IMR-90 (cell line): ENCODE measurements around the gene CYS1. TPM values are rescaled to one million over a fixed set of nuclear protein-coding genes. Genes with fewer than 3 reads are reported as not detected.

Source experiments
- ATAC-seq: fragments of 200-7000 bp; cut with Tn5 transposase; 2 replicates; pipeline ENCODE4 v1.9.1; 2020; ENCODE audit warnings: low read depth, mild to moderate bottlenecking, moderate library complexity
- BruUV-seq: library from RNA; stranded (reverse); fragments of 400-500 nt; replicated peaks from 2 replicates; lab custom pipeline; 2021; lab: Mats Ljungman, UMichigan
- CTCF ChIA-PET: fragments of 300-600 bp; formaldehyde crosslinking; extraction: SDS; loops from one replicate; lab custom pipeline; 2021; ENCODE audit warnings: antibody characterized with exemption; lab: Yijun Ruan, JAX
- POLR2A ChIA-PET: fragments of 300-600 bp; sonication (Branson Sonifier 250); formaldehyde crosslinking; loops from one replicate; lab custom pipeline; 2022; ENCODE audit warnings: antibody characterized with exemption; ENCODE audit not compliant: unreplicated experiment; lab: Charles Lee
- DNase-seq: peaks from one replicate; pipeline ENCODE4 v3.0.0; 2013
- H2AFZ ChIP-seq: replicated peaks from 2 replicates; pipeline ENCODE3; 2013; ENCODE audit warnings: low read length, mild to moderate bottlenecking; ENCODE audit not compliant: poor library complexity
- H2AK5ac ChIP-seq: 2 replicates; pipeline ENCODE4 v1.6.1; 2013; ENCODE audit warnings: low read depth, low read length, inconsistent platforms
- H2AK9ac ChIP-seq: replicated peaks from 2 replicates; pipeline ENCODE3; 2013; ENCODE audit warnings: mild to moderate bottlenecking, low read depth, low read length, moderate library complexity; ENCODE audit not compliant: poor library complexity
- H2BK120ac ChIP-seq: 2 replicates; pipeline ENCODE4 v1.6.1; 2013; ENCODE audit warnings: low read depth, low read length, inconsistent platforms
- H2BK15ac ChIP-seq: 3 replicates; pipeline ENCODE4 v1.6.1; 2013; ENCODE audit warnings: low read depth, low read length, inconsistent platforms
- H2BK20ac ChIP-seq: 2 replicates; pipeline ENCODE4 v1.6.1; 2013; ENCODE audit warnings: low read depth, mild to moderate bottlenecking, inconsistent platforms, low read length, moderate library complexity
- H2BK5ac ChIP-seq: 2 replicates; pipeline ENCODE4 v1.6.1; 2013; ENCODE audit warnings: mild to moderate bottlenecking, low read depth, low read length, inconsistent platforms; ENCODE audit not compliant: poor library complexity, severe bottlenecking
- H3K14ac ChIP-seq: replicated peaks from 2 replicates; pipeline ENCODE4 v1.6.1; 2013; ENCODE audit warnings: low read depth, low read length, inconsistent platforms
- H3K18ac ChIP-seq: 2 replicates; pipeline ENCODE4 v1.6.1; 2013; ENCODE audit warnings: low read depth, low read length, control low read depth
- H3K23ac ChIP-seq: 2 replicates; pipeline ENCODE4 v1.6.1; 2013; ENCODE audit warnings: low read depth, low read length, inconsistent platforms
- H3K27ac ChIP-seq: 2 replicates; pipeline ENCODE4 v1.5.1; 2013; ENCODE audit warnings: mild to moderate bottlenecking, control low read depth, low read length; ENCODE audit not compliant: insufficient read depth
- H3K27me3 ChIP-seq: 2 replicates; pipeline ENCODE4 v1.6.1; 2013; ENCODE audit warnings: low read length; ENCODE audit not compliant: control insufficient read depth, insufficient read depth
- H3K36me3 ChIP-seq: 2 replicates; pipeline ENCODE4 v1.6.1; 2013; ENCODE audit warnings: low read length, mixed read lengths; ENCODE audit not compliant: control insufficient read depth, insufficient read depth
- H3K4ac ChIP-seq: 2 replicates; pipeline ENCODE4 v1.6.1; 2013; ENCODE audit warnings: low read depth, low read length, inconsistent platforms
- H3K4me1 ChIP-seq: 2 replicates; pipeline ENCODE4 v1.6.1; 2013; ENCODE audit warnings: low read length, mixed read lengths; ENCODE audit not compliant: control insufficient read depth, insufficient read depth
- H3K4me2 ChIP-seq: 2 replicates; pipeline ENCODE4 v1.6.1; 2013; ENCODE audit warnings: low read depth, mild to moderate bottlenecking, control low read depth, low read length, moderate library complexity
- H3K4me3 ChIP-seq: 2 replicates; pipeline ENCODE4 v1.5.1; 2013; ENCODE audit warnings: low read depth, mild to moderate bottlenecking, control low read depth, low read length, moderate library complexity; ENCODE audit not compliant: insufficient read depth
- H3K56ac ChIP-seq: 2 replicates; pipeline ENCODE4 v1.6.1; 2013; ENCODE audit warnings: low read length, inconsistent platforms; ENCODE audit not compliant: insufficient read depth; ENCODE audit errors: extremely low read depth
- H3K79me1 ChIP-seq, 2 experiments: 2 replicates each; pipeline ENCODE4 v1.6.1; 2013; ENCODE audit warnings: low read length in 2 of 2, inconsistent platforms in 1 of 2, low read depth in 1 of 2
- H3K9ac ChIP-seq: 2 replicates; pipeline ENCODE4 v1.6.1; 2013; ENCODE audit warnings: low read depth, low read length, control low read depth
- H3K9me1 ChIP-seq: 2 replicates; pipeline ENCODE4 v1.6.1; 2013; ENCODE audit warnings: low read length, inconsistent platforms; ENCODE audit not compliant: insufficient read depth
- H3K9me3 ChIP-seq: 2 replicates; pipeline ENCODE4 v1.6.1; 2013; ENCODE audit warnings: low read length; ENCODE audit not compliant: control insufficient read depth, insufficient read depth
- H4K20me1 ChIP-seq: 2 replicates; pipeline ENCODE4 v1.6.1; 2013; ENCODE audit warnings: low read length, inconsistent platforms; ENCODE audit not compliant: insufficient read depth
- H4K5ac ChIP-seq: 2 replicates; pipeline ENCODE4 v1.6.1; 2013; ENCODE audit warnings: mild to moderate bottlenecking, low read depth, low read length, control low read depth
- H4K8ac ChIP-seq, 2 experiments: 2 replicates each; pipeline ENCODE4 v1.6.1; 2013; ENCODE audit warnings: low read depth in 2 of 2, low read length in 2 of 2, control low read depth in 1 of 2, inconsistent platforms in 1 of 2
- H4K91ac ChIP-seq: 2 replicates; pipeline ENCODE4 v1.6.1; 2013; ENCODE audit warnings: low read depth, low read length, inconsistent platforms; ENCODE audit not compliant: insufficient read depth
- BHLHE40 ChIP-seq: fragments of 150-350 bp; IDR thresholded peaks from 2 replicates; pipeline ENCODE4 v1.6.1; 2016; ENCODE audit warnings: mild to moderate bottlenecking, low read depth, low read length
- CEBPB ChIP-seq: IDR thresholded peaks from 2 replicates; pipeline ENCODE4 v1.6.1; 2012; ENCODE audit warnings: low read depth, low read length, improper control_type of control experiment
- CHD1 ChIP-seq: IDR thresholded peaks from 2 replicates; pipeline ENCODE4 v1.6.1; 2012; ENCODE audit warnings: low read depth, low read length, improper control_type of control experiment
- CTCF ChIP-seq: conservative IDR thresholded peaks from 2 replicates; pipeline ENCODE4 v1.5.1; 2012; ENCODE audit warnings: mild to moderate bottlenecking, low read depth, low read length, improper control_type of control experiment
- ELK1 ChIP-seq: fragments of 150-350 bp; IDR thresholded peaks from 2 replicates; pipeline ENCODE4 v1.6.1; 2016; ENCODE audit warnings: low read depth, mild to moderate bottlenecking, low read length, moderate library complexity, borderline replicate concordance
- FOS ChIP-seq: fragments of 150-350 bp; IDR thresholded peaks from 2 replicates; pipeline ENCODE4 v1.6.1; 2016; ENCODE audit warnings: low read depth, low read length
- MAFK ChIP-seq: IDR thresholded peaks from 2 replicates; pipeline ENCODE4 v1.6.1; 2012; ENCODE audit warnings: low read depth, low read length, improper control_type of control experiment
- MAZ ChIP-seq: IDR thresholded peaks from 2 replicates; pipeline ENCODE4 v1.6.1; 2012; ENCODE audit warnings: low read depth, mild to moderate bottlenecking, low read length, improper control_type of control experiment, moderate library complexity, borderline replicate concordance
- MXI1 ChIP-seq: IDR thresholded peaks from 2 replicates; pipeline ENCODE4 v1.6.1; 2012; ENCODE audit warnings: low read depth, mild to moderate bottlenecking, low read length, moderate library complexity, borderline replicate concordance
- NFE2L2 ChIP-seq: fragments of 150-350 bp; IDR thresholded peaks from 2 replicates; pipeline ENCODE4 v1.6.1; 2016; ENCODE audit warnings: low read depth, mild to moderate bottlenecking, low read length
- POLR2A ChIP-seq: IDR thresholded peaks from 2 replicates; pipeline ENCODE4 v1.6.1; 2012; ENCODE audit warnings: mild to moderate bottlenecking, low read depth, low read length
- RAD21 ChIP-seq: IDR thresholded peaks from 2 replicates; pipeline ENCODE4 v1.6.1; 2012; ENCODE audit warnings: low read length, improper control_type of control experiment
- RCOR1 ChIP-seq: IDR thresholded peaks from 2 replicates; pipeline ENCODE4 v1.6.1; 2012; ENCODE audit warnings: mild to moderate bottlenecking, low read length, improper control_type of control experiment; ENCODE audit not compliant: insufficient replicate concordance
- RFX5 ChIP-seq: IDR thresholded peaks from 2 replicates; pipeline ENCODE4 v1.8.0; 2012; ENCODE audit warnings: low read depth, mild to moderate bottlenecking, low read length, moderate library complexity
- SMC3 ChIP-seq: fragments of 150-350 bp; IDR thresholded peaks from 2 replicates; pipeline ENCODE4 v1.6.1; 2016; ENCODE audit warnings: low read depth, mild to moderate bottlenecking, antibody characterized with exemption, low read length, moderate library complexity
- whole genome bisulfite sequencing, 2 experiments: methylation state at CpG; one replicate each; pipeline versions ENCODE4 v1.1.5 to v1.1.7; 2013; ENCODE audit warnings: missing lambda C conversion rate in 2 of 2; ENCODE audit not compliant: insufficient read length in 1 of 2; ENCODE audit errors: extremely low coverage in 2 of 2; 5-methylcytosine and 5-hydroxymethylcytosine counted together
- dilution Hi-C: fragments of 300-500 bp; cut with HindIII; formaldehyde crosslinking; loops from one replicate; pipeline ENCODE4 v1.14.3; 2018; ENCODE audit warnings: low sequenced_read_pairs; ENCODE audit not compliant: unreplicated experiment
- in situ Hi-C: fragments of 300-500 bp; cut with MboI; formaldehyde crosslinking; loops from 3 replicates; pipeline ENCODE4 v1.14.3; 2019; ENCODE audit warnings: low sequenced_read_pairs, inconsistent platforms, mixed read lengths
- intact Hi-C: fragments of 100-400 bp; cut with micrococcal nuclease; formaldehyde crosslinking; loops from 2 replicates; pipeline ENCODE4 v1.10.0; 2022
- polyA plus RNA-seq, 3 experiments: library from polyadenylated mRNA; depleted of rRNA; stranded (reverse); fragments of >200 nt; gene quantifications; 2 replicates each; pipeline ENCODE4 v1.2.3, GENCODE V29; 2012; ENCODE audit warnings: low replicate concordance in 1 of 3
- total RNA-seq: library from RNA; depleted of rRNA; stranded (reverse); fragments of >200 nt; gene quantifications from 2 replicates; pipeline ENCODE4 v1.2.3, GENCODE V29; 2012
- TF ChIP-seq, protein P1 (sequence below): fragments of 150-350 bp; IDR thresholded peaks from 2 replicates; pipeline ENCODE4 v1.6.1; 2017; ENCODE audit warnings: mild to moderate bottlenecking, antibody characterized with exemption, low read length, low read depth

The CYS1 gene
- total and polyA plus RNA-seq, 2 of the 4 experiments (the other 2 are of a cell fraction) = under 0.01 to 0.12 TPM

DNA sequence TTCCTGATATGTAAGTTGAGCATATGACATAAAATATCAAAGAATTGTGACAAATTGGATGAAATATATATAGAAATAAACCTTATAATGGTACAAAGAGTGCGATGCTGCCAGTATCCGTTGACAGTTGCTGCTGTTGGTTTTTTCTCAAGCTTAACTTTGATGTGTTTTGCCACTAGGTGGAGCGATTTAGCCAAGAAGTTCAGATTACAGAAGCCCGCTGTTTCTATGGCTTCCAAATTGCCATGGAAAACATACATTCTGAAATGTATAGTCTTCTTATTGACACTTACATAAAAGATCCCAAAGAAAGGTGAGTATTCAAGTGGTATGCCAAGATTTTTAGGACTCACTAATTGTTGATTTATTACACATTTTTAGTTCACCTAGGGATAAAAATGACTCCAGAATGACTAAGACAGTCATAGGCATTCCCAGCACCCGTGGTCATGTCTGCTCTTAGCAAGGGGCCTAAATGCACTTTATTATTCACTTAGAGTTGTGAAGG, 44.4 kb upstream of the CYS1 start:
- H3K9ac ChIP-seq = no peak overlapping the region

More for the DNA sequence above, 44.4 kb upstream of the CYS1 start:
- Histone ChIP-seq H3K18ac (no peak overlapping the region), H2AK9ac (no peak overlapping the region), H4K91ac (no peak overlapping the region), H2AFZ (no peak overlapping the region), H4K20me1 (peaks cover 27% of the 10 kb centered on the region), H3K4me2 (peak overlapping the region; percentile 44), H3K4me3 (no peak overlapping the region), H3K27me3 (no peaks in the 10 kb centered on the region), H3K36me3 (peaks cover 2% of the 10 kb centered on the region; the same call in 1 of the 2 replicates), H3K56ac (no peak overlapping the region), H2BK5ac (peak overlapping the region; percentile 33), H3K27ac (no peak overlapping the region), H3K23ac (no peak overlapping the region), H2BK15ac (no peak overlapping the region), H3K4ac (no peak overlapping the region), H3K9me3 (no peaks in the 10 kb centered on the region), H2BK120ac (no peak overlapping the region), H2AK5ac (no peak overlapping the region), H3K4me1 (peaks cover 11% of the 10 kb centered on the region), H2BK20ac (peak overlapping the region; percentile 12; the same call in 1 of the 2 replicates), H4K8ac (no peak overlapping the region), H3K14ac (no peak overlapping the region), H3K79me1 (peaks cover 30 to 70% of the 10 kb centered on the region in 2 experiments), H3K9me1 (peaks cover 7% of the 10 kb centered on the region), H4K5ac (no peak overlapping the region)
- intact Hi-C loops = loop anchor here (1.0 kb wide), 3 partner anchors 181 to 311 kb away; no protein-coding TSS in a partner anchor
- dilution Hi-C loops = no loop called here
- ChIA-PET CTCF (interaction anchor here (1.0 to 4.4 kb wide), 9 partner anchors 11 to 310 kb away, joined by 3 to 25 read pairs (median 5); no protein-coding TSS in a partner anchor), POLR2A (no interaction called here)
- in situ Hi-C loops = no loop called here
- TF ChIP-seq CEBPB = no peak
- TF ChIP-seq RAD21 = peak; percentile 62
- no peak for TF ChIP-seq RCOR1
- peak; percentile 50 for TF ChIP-seq SMC3
- TF ChIP-seq ELK1 = no peak
- TF ChIP-seq CTCF = peak; percentile 64
- TF ChIP-seq, protein P1, sequence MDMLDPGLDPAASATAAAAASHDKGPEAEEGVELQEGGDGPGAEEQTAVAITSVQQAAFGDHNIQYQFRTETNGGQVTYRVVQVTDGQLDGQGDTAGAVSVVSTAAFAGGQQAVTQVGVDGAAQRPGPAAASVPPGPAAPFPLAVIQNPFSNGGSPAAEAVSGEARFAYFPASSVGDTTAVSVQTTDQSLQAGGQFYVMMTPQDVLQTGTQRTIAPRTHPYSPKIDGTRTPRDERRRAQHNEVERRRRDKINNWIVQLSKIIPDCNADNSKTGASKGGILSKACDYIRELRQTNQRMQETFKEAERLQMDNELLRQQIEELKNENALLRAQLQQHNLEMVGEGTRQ = no peak
- TF ChIP-seq POLR2A = no peak
- no peak for TF ChIP-seq RFX5
- no peak for TF ChIP-seq NFE2L2
- TF ChIP-seq BHLHE40 = no peak
- no peak for TF ChIP-seq MXI1
- 0 out of 2 replicates have a peak, but pooled peaks have one; percentile 31 for TF ChIP-seq FOS
- no peak for TF ChIP-seq MAZ
- no peak for TF ChIP-seq MAFK
- TF ChIP-seq CHD1 = no peak
- peak; percentile 82 for DNase-seq
- WGBS, 2 experiments = no CpG with 5 or more reads among the region's 5 CpGs
- BruUV-seq = no TSS peak
- ATAC-seq = no peak
